A673 (cell line): ENCODE data around the gene TMEM60. TPM values are rescaled to one million over a fixed set of nuclear protein-coding genes. Genes with fewer than 3 reads are reported as not detected.
"Not testable (repeated sequence)": the region's sequence is repeated elsewhere in the genome, so short reads cannot be mapped to it uniquely, and the experiment has no call there.

Experiments used
- BruUV-seq: library from RNA; stranded (reverse); fragments of 400-500 nt; replicated peaks from 2 replicates; lab custom pipeline; 2021; lab: Mats Ljungman, UMichigan
- CTCF ChIA-PET: fragments of 300-600 bp; sonication (Branson Sonifier 250); formaldehyde crosslinking; loops from one replicate; lab custom pipeline; 2022; ENCODE audit warnings: antibody characterized with exemption; lab: Charles Lee
- POLR2A ChIA-PET: fragments of 300-600 bp; sonication (Branson Sonifier 250); formaldehyde crosslinking; loops from one replicate; lab custom pipeline; 2022; ENCODE audit warnings: antibody characterized with exemption; ENCODE audit not compliant: low non-redundant PET; lab: Charles Lee
- DNase-seq: peaks from one replicate; pipeline ENCODE4 v3.0.0-alpha.2; 2015; ENCODE audit warnings: low spot score
- H3K27ac ChIP-seq: fragments of 200-600 bp; sonication (generic); 2 replicates; pipeline ENCODE4 v1.5.1; 2016; ENCODE audit warnings: mixed run types, low read depth, mild to moderate bottlenecking, mixed read lengths, antibody characterized with exemption, low read length; ENCODE audit not compliant: poor library complexity, severe bottlenecking
- H3K27me3 ChIP-seq: fragments of 200-600 bp; sonication (generic); replicated peaks from 2 replicates; pipeline ENCODE4 v1.6.1; 2017; ENCODE audit warnings: mixed run types, low read depth, mild to moderate bottlenecking, mixed read lengths, antibody characterized with exemption, low read length; ENCODE audit not compliant: insufficient read depth, poor library complexity
- H3K36me3 ChIP-seq: fragments of 200-600 bp; sonication (generic); 2 replicates; pipeline ENCODE4 v1.6.1; 2016; ENCODE audit warnings: mixed run types, mild to moderate bottlenecking, mixed read lengths, antibody characterized with exemption, low read length; ENCODE audit not compliant: insufficient read depth, poor library complexity, severe bottlenecking
- H3K4me1 ChIP-seq: fragments of 200-600 bp; sonication (generic); 2 replicates; pipeline ENCODE4 v1.6.1; 2017; ENCODE audit warnings: mixed run types, mild to moderate bottlenecking, mixed read lengths, antibody characterized with exemption, low read length; ENCODE audit not compliant: insufficient read depth, poor library complexity, severe bottlenecking
- H3K4me3 ChIP-seq: fragments of 200-600 bp; sonication (generic); 2 replicates; pipeline ENCODE4 v1.5.1; 2016; ENCODE audit warnings: low read depth, mixed run types, mild to moderate bottlenecking, mixed read lengths, low read length; ENCODE audit not compliant: poor library complexity, severe bottlenecking
- H3K9me3 ChIP-seq: fragments of 200-600 bp; sonication (generic); 2 replicates; pipeline ENCODE4 v1.6.1; 2016; ENCODE audit warnings: mixed run types, low read depth, mild to moderate bottlenecking, mixed read lengths, antibody characterized with exemption, low read length; ENCODE audit not compliant: poor library complexity, severe bottlenecking
- EZH2 ChIP-seq: fragments of 200-600 bp; sonication (generic); IDR thresholded peaks from 2 replicates; pipeline ENCODE4 v1.6.1; 2017; ENCODE audit warnings: borderline replicate concordance, low read depth, mild to moderate bottlenecking, mixed read lengths, antibody characterized with exemption, low read length; ENCODE audit not compliant: poor library complexity, severe bottlenecking
- intact Hi-C: fragments of 100-400 bp; cut with micrococcal nuclease; formaldehyde crosslinking; loops from one replicate; pipeline ENCODE4 v1.10.0; 2022; ENCODE audit not compliant: unreplicated experiment
- total RNA-seq: library from RNA; stranded (reverse); gene quantifications from 2 replicates; pipeline ENCODE4 v1.2.3, GENCODE V29; 2021
- TF ChIP-seq, protein P1 (sequence below): fragments of 300-800, 200-600 bp; sonication (generic); conservative IDR thresholded peaks from 2 replicates; pipeline ENCODE4 v1.5.1; 2017; ENCODE audit warnings: low read depth, mild to moderate bottlenecking, antibody characterized with exemption, low read length, moderate library complexity, mixed read lengths

Gene TMEM60
- total RNA-seq, 1 experiment from 2014 or later, result 14.8 TPM

DNA sequence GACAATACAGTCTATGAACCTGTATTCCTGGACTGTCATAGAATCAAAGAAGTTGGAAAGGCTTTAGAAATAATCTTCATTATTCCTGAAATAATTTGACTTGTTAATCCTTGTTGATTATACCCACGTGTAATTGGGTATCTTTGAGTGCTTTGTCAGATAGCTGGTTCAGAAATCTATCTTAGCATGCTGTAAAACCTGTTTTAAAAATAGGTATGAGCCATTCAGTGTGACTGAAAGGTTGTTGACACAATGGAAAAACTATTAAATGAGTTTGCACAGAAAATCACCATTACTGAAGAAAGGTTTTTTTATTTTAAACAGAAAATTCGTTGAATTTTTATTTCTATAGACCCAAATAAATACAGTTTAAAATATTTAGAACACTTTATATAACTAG is 39.0 kb upstream of the TMEM60 start:
- CTCF ChIA-PET, result no interaction called here
- H3K27ac ChIP-seq, result no peak overlapping the region

DNA sequence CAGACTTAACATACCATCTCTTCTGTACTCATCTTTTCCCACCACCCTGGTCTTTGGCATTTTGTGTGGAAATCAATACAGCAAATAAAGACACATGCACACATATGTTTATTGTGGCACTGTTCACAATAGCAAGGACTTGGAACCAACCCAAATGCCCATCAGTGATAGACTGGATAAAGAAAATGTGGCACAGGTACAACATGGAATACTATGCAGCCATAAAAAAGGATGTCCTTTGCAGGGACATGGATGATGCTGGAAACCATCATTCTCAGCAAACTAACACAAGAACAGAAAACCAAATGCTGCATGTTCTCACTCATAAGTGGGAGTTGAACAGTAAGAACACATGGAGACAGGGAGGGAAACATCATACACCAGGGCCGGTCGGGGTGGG is 38.2 kb upstream of the TMEM60 start:
- H3K36me3 ChIP-seq, H3K27ac ChIP-seq, CTCF ChIA-PET, intact Hi-C loops, H3K9me3 ChIP-seq, H3K4me3 ChIP-seq, BruUV-seq, H3K4me1 ChIP-seq, H3K27me3 ChIP-seq, DNase-seq, POLR2A ChIA-PET: not testable (repeated sequence)

More for the DNA sequence above, 39.0 kb upstream of the TMEM60 start:
- Histone ChIP-seq H3K4me1 (peaks cover 3% of the 10 kb centered on the region), H3K4me3 (no peak overlapping the region), H3K36me3 (no peaks in the 10 kb centered on the region), H3K27me3 (no peaks in the 10 kb centered on the region), H3K9me3 (no peaks in the 10 kb centered on the region)
- no TSS peak for BruUV-seq
- POLR2A ChIA-PET, result no interaction called here
- intact Hi-C loops, result no loop called here
- TF ChIP-seq, protein P1, sequence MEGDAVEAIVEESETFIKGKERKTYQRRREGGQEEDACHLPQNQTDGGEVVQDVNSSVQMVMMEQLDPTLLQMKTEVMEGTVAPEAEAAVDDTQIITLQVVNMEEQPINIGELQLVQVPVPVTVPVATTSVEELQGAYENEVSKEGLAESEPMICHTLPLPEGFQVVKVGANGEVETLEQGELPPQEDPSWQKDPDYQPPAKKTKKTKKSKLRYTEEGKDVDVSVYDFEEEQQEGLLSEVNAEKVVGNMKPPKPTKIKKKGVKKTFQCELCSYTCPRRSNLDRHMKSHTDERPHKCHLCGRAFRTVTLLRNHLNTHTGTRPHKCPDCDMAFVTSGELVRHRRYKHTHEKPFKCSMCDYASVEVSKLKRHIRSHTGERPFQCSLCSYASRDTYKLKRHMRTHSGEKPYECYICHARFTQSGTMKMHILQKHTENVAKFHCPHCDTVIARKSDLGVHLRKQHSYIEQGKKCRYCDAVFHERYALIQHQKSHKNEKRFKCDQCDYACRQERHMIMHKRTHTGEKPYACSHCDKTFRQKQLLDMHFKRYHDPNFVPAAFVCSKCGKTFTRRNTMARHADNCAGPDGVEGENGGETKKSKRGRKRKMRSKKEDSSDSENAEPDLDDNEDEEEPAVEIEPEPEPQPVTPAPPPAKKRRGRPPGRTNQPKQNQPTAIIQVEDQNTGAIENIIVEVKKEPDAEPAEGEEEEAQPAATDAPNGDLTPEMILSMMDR, result no peak
- TF ChIP-seq EZH2, result no peak
- DNase-seq, result no peak

DNA sequence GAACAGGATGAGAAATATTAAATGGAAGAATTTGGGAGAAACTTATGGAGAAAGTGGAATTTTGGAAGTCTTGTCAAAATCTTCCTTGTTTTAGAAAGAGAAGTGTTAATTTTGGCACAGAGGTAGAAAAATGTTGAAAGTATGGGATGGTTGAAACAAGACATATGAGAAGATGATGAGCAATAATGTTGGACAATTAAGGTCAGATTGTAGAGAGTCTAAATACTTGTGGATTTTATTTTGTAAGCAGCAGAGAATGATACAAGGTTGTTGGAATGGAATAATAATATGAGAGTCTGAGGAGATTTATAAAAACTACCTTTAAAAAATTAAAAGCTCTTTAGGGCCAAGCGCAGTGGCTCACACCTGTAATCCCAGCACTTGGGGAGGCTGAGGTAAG is 34.9 kb upstream of the TMEM60 start:
- ChIA-PET POLR2A (no interaction called here), CTCF (no interaction called here)
- intact Hi-C loops, result no loop called here
- H3K9me3 ChIP-seq, result no peaks in the 10 kb centered on the region
- TF ChIP-seq, protein P1, result no peak
- no peak for TF ChIP-seq EZH2
- peaks cover 3% of the 10 kb centered on the region for H3K4me1 ChIP-seq
- H3K36me3 ChIP-seq, result no peaks in the 10 kb centered on the region
- DNase-seq, result no peak
- no peaks in the 10 kb centered on the region for H3K27me3 ChIP-seq
- BruUV-seq, result no TSS peak
- no peak overlapping the region for H3K4me3 ChIP-seq
- no peak overlapping the region for H3K27ac ChIP-seq

DNA sequence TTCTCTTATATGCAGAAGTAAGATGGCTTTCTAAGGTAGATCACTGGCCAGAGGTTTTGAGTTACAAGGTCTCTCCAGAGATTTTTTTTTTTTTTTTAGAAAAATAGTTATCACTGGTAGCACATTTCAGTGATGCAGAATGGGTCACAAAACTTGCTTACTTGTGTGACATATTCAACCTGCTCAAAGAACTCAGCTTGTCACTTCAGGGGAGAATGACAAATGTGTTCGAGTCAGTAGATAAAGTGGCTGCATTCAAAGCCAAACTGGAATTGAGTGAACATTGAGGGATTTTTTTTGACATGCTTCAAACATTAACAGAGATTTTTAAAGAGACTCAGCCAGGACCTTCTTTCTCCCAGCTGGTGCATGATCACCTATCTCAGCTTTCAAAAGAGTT is 33.7 kb upstream of the TMEM60 start:
- no peak overlapping the region for H3K27ac ChIP-seq
- CTCF ChIA-PET, result no interaction called here
- H3K36me3 ChIP-seq, result no peaks in the 10 kb centered on the region
- H3K4me3 ChIP-seq, result no peak overlapping the region
- no peaks in the 10 kb centered on the region for H3K27me3 ChIP-seq
- no peak for TF ChIP-seq EZH2
- TF ChIP-seq, protein P1, result no peak
- intact Hi-C loops, result no loop called here
- POLR2A ChIA-PET, result no interaction called here
- peaks cover 3% of the 10 kb centered on the region for H3K4me1 ChIP-seq
- H3K9me3 ChIP-seq, result no peaks in the 10 kb centered on the region
- BruUV-seq, result no TSS peak
- no peak for DNase-seq
